ENCODE results near the gene FAM177B.

The FAM177B gene

DNA sequence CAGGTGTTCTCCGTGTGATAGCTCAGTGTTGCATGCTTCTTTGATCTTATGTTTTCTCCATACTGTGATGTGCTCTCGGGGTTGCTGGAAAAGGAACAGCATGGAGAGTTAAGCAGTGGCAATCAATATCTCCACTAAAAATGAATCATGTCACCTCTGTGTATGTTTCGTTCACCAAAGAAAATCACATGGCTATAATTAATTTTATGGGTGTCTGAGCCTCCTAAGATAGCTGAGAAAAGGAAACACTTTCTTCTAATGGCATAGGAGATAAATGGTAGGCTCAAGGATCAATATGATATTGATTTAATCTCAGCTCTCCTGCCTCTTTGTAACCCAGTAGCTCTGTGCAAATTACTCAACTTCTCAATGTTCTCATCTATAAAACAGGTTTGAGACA lies 14.3 kb downstream of the FAM177B start:
- ATAC-seq: no peak
- TF ChIP-seq, protein P1, sequence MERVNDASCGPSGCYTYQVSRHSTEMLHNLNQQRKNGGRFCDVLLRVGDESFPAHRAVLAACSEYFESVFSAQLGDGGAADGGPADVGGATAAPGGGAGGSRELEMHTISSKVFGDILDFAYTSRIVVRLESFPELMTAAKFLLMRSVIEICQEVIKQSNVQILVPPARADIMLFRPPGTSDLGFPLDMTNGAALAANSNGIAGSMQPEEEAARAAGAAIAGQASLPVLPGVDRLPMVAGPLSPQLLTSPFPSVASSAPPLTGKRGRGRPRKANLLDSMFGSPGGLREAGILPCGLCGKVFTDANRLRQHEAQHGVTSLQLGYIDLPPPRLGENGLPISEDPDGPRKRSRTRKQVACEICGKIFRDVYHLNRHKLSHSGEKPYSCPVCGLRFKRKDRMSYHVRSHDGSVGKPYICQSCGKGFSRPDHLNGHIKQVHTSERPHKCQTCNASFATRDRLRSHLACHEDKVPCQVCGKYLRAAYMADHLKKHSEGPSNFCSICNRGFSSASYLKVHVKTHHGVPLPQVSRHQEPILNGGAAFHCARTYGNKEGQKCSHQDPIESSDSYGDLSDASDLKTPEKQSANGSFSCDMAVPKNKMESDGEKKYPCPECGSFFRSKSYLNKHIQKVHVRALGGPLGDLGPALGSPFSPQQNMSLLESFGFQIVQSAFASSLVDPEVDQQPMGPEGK (CRISPR knock-in tag; IDR thresholded peaks at IDR 0.05; ENCODE audit: borderline replicate concordance): no peak
- TF ChIP-seq GLIS3 (CRISPR knock-in tag; IDR thresholded peaks at IDR 0.05) (no peak), ARNTL (CRISPR knock-in tag; IDR thresholded peaks at IDR 0.05; ENCODE audit: borderline replicate concordance, low read depth) (no peak), ESRRG (CRISPR knock-in tag; IDR thresholded peaks at IDR 0.05) (no peak), ZNF70 (CRISPR knock-in tag; IDR thresholded peaks at IDR 0.05) (no peak)
- TF ChIP-seq, protein P2, sequence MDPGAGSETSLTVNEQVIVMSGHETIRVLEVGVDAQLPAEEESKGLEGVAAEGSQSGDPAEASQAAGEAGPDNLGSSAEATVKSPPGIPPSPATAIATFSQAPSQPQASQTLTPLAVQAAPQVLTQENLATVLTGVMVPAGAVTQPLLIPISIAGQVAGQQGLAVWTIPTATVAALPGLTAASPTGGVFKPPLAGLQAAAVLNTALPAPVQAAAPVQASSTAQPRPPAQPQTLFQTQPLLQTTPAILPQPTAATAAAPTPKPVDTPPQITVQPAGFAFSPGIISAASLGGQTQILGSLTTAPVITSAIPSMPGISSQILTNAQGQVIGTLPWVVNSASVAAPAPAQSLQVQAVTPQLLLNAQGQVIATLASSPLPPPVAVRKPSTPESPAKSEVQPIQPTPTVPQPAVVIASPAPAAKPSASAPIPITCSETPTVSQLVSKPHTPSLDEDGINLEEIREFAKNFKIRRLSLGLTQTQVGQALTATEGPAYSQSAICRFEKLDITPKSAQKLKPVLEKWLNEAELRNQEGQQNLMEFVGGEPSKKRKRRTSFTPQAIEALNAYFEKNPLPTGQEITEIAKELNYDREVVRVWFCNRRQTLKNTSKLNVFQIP (CRISPR knock-in tag; IDR thresholded peaks at IDR 0.05; ENCODE audit: borderline replicate concordance, low read depth): no peak

DNA sequence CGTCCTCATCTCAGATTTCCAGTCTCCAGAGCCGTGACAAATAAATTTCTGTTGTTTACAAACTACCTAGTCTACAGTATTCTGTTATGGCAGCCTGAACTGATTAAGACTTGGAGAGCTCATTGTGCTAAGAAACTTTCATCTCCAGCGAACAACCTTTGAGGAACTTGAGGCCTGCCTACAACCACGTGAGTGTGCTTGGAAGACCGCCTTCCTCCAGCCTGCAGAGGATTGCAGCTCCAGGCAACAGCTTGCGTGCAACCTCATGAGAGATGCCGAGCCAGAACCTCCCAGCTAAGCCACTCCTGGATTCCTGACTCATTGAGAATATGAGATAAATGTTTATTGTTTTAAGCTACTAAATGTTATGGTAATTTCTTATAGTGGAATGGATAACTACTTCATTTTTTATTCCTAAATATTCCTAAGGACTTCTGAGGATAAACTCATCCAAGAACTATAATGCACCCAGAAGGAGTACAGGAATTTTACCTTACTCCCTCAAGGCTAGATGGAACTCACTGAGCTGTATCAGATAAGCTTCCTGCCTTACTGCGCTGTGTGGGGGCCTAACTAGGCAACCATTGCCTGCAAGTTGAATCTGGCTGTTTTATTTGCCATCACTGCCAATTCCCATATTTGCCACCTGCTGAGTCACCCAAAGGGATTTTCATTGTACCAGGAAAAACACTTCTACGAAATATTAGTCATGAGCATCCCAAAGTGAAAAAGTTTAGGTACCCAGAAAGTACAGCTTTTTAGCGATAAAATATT lies 17.6 kb downstream of the FAM177B start:
- no peak; the same call in 2 of the 3 replicates for ATAC-seq
- TF ChIP-seq ZNF8 (CRISPR knock-in tag; IDR thresholded peaks at IDR 0.05) (no peak), SNAI2 (CRISPR knock-in tag; IDR thresholded peaks at IDR 0.05) (no peak), OSR1 (CRISPR knock-in tag; IDR thresholded peaks at IDR 0.05) (no peak), TCF4 (CRISPR knock-in tag; IDR thresholded peaks at IDR 0.05; ENCODE audit: borderline replicate concordance) (no peak), ZFP30 (CRISPR knock-in tag; IDR thresholded peaks at IDR 0.05) (no peak), RARB (CRISPR knock-in tag; IDR thresholded peaks at IDR 0.05) (no peak)
- TF ChIP-seq, protein P1 (CRISPR knock-in tag; IDR thresholded peaks at IDR 0.05; ENCODE audit: borderline replicate concordance): no peak
- TF ChIP-seq, protein P2 (CRISPR knock-in tag; IDR thresholded peaks at IDR 0.05; ENCODE audit: borderline replicate concordance, low read depth): no peak

DNA sequence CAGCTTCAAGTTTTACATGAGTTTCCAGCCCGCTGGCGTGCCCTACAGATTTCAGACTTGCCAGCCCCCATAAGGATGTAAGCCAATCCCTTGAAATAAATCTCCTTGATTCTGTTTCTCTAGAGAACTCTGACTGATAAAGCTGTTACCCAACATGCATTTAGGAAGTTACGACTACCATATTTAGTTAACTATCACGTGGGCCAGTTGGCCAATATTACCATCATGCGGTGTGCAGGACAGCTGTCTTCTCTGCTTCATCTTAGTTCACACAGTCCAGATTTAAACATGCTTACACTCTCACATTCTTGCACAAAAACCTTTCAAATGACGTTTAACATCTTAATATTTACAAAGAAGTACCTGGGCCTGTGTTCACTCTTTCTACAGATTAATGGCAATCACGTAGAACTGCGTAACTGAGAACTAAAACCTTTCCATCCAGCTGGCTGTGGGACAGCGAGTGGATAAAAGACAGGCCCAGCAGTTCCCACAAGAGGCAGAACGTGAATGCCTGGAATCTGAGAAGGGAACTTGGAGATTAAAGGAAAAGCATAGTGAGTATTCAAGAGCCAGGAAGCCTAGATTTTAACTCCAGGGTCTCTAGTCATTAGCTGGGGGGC lies 20.8 kb downstream of the FAM177B start:
- TF ChIP-seq GLIS3 (CRISPR knock-in tag; IDR thresholded peaks at IDR 0.05): no peak
- no peak for TF ChIP-seq ZNF70 (CRISPR knock-in tag; IDR thresholded peaks at IDR 0.05)
- ATAC-seq: no peak

DNA sequence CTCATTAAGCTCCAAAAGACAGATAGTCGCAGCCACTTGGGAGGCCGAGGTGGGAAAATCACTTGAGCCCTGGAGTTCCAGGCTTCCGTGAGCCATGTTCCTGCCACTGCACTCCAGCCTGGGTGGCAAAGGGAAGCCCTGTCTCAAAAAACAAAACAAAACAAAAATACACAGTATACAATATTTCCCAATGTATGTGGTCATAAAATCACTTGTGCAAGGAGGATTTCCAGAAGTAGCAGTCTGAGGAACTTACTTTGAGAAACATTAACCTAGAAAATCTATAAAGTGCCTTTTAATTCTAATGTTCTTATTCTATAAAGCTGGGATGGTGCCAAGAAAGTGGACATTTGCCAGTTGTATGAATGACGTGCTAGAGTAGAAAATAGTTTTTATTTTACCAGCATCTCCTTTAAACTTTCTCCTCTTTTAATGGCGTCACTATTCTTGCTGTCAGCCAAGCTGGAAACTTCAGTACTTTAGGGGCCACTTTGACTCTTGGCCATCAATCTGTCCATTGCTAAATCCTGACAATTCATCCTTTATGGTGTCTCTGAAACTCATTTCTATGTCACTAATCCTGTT lies 22.5 kb downstream of the FAM177B start:
- no peak for TF ChIP-seq TOX (CRISPR knock-in tag; IDR thresholded peaks at IDR 0.05; ENCODE audit: borderline replicate concordance)
- TF ChIP-seq, protein P3, sequence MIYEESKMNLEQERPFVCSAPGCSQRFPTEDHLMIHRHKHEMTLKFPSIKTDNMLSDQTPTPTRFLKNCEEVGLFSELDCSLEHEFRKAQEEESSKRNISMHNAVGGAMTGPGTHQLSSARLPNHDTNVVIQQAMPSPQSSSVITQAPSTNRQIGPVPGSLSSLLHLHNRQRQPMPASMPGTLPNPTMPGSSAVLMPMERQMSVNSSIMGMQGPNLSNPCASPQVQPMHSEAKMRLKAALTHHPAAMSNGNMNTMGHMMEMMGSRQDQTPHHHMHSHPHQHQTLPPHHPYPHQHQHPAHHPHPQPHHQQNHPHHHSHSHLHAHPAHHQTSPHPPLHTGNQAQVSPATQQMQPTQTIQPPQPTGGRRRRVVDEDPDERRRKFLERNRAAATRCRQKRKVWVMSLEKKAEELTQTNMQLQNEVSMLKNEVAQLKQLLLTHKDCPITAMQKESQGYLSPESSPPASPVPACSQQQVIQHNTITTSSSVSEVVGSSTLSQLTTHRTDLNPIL (CRISPR knock-in tag; IDR thresholded peaks at IDR 0.05; ENCODE audit: low read depth): no peak
- TF ChIP-seq CSDC2 (CRISPR knock-in tag; IDR thresholded peaks at IDR 0.05): no peak
- no peak for TF ChIP-seq PPARA (CRISPR knock-in tag; IDR thresholded peaks at IDR 0.05; ENCODE audit: borderline replicate concordance)
- TF ChIP-seq, protein P1 (CRISPR knock-in tag; IDR thresholded peaks at IDR 0.05; ENCODE audit: borderline replicate concordance): no peak
- TF ChIP-seq ZNF70 (CRISPR knock-in tag; IDR thresholded peaks at IDR 0.05): no peak
- no peak for TF ChIP-seq ZNF8 (CRISPR knock-in tag; IDR thresholded peaks at IDR 0.05)
- TF ChIP-seq, protein P4, sequence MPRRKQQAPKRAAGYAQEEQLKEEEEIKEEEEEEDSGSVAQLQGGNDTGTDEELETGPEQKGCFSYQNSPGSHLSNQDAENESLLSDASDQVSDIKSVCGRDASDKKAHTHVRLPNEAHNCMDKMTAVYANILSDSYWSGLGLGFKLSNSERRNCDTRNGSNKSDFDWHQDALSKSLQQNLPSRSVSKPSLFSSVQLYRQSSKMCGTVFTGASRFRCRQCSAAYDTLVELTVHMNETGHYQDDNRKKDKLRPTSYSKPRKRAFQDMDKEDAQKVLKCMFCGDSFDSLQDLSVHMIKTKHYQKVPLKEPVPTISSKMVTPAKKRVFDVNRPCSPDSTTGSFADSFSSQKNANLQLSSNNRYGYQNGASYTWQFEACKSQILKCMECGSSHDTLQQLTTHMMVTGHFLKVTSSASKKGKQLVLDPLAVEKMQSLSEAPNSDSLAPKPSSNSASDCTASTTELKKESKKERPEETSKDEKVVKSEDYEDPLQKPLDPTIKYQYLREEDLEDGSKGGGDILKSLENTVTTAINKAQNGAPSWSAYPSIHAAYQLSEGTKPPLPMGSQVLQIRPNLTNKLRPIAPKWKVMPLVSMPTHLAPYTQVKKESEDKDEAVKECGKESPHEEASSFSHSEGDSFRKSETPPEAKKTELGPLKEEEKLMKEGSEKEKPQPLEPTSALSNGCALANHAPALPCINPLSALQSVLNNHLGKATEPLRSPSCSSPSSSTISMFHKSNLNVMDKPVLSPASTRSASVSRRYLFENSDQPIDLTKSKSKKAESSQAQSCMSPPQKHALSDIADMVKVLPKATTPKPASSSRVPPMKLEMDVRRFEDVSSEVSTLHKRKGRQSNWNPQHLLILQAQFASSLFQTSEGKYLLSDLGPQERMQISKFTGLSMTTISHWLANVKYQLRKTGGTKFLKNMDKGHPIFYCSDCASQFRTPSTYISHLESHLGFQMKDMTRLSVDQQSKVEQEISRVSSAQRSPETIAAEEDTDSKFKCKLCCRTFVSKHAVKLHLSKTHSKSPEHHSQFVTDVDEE (CRISPR knock-in tag; IDR thresholded peaks at IDR 0.05): no peak
- TF ChIP-seq ZNF565 (CRISPR knock-in tag; conservative IDR thresholded peaks at IDR 0.05; ENCODE audit: low read depth): no peak
- TF ChIP-seq GLIS3 (CRISPR knock-in tag; IDR thresholded peaks at IDR 0.05): no peak
- no peak for TF ChIP-seq ARNTL (CRISPR knock-in tag; IDR thresholded peaks at IDR 0.05; ENCODE audit: borderline replicate concordance, low read depth)
- no peak for TF ChIP-seq RARB (CRISPR knock-in tag; IDR thresholded peaks at IDR 0.05)
- ATAC-seq: no peak

All from SK-N-SH treated with all-trans-retinoic acid at 6 μM for 48 hours (cell line).